Motor neuron (in vitro differentiated cells): ENCODE data around the gene P2RX3. TPM values are rescaled to one million over a fixed set of nuclear protein-coding genes. Genes with fewer than 3 reads are reported as not detected.

ENCODE experiments used
- ATAC-seq, 8 experiments: fragments of 200-7000 bp; cut with Tn5 transposase; replicated peaks in 6 of 8; 2 replicates each; pipeline ENCODE4 v1.8.0; 2021; ENCODE audit warnings: mild to moderate bottlenecking in 8 of 8, moderate library complexity in 8 of 8
- H3K27ac ChIP-seq, 2 donors: fragments of 250-450 bp; sonication (Bioruptor Pico); 2 replicates each; pipeline ENCODE4 v1.9.0; 2021; ENCODE audit warnings: antibody characterized with exemption in 2 of 2, mild to moderate bottlenecking in 2 of 2, moderate library complexity in 1 of 2
- H3K4me1 ChIP-seq, 2 donors: fragments of 250-450 bp; sonication (Bioruptor Pico); replicated peaks in 1 of 2; 2 replicates each; pipeline ENCODE4 v1.6.1; 2021; ENCODE audit warnings: antibody characterized with exemption in 2 of 2, mild to moderate bottlenecking in 2 of 2, moderate library complexity in 1 of 2
- H3K4me3 ChIP-seq, 5 donors: fragments of 250-450 bp; sonication (Bioruptor Pico); 2 replicates each; pipeline ENCODE4 v1.9.0; 2021; ENCODE audit warnings: antibody characterized with exemption in 5 of 5, mild to moderate bottlenecking in 5 of 5, moderate library complexity in 4 of 5
- WGBS, 10 experiments: fragments of 450-650 bp; shearing (Covaris generic); methylation state at CpG; one replicate each; pipeline ENCODE4 v1.0.0; 2022; 5-methylcytosine and 5-hydroxymethylcytosine counted together
- in situ Hi-C, 9 experiments: fragments of 400-800 bp; cut with MboI; loops; one replicate each; pipeline ENCODE4 v1.15.0; 2021; ENCODE audit warnings: low sequenced_read_pairs in 9 of 9, low pct_unique_long_range_greater_than_20kb in 2 of 9; ENCODE audit not compliant: unreplicated experiment in 9 of 9
- total RNA-seq, 8 experiments: library from RNA; unstranded; fragments of 300-600 nt; gene quantifications; 2 replicates each; pipeline versions ENCODE4 v1.2.3 to v1.2.4, GENCODE V29; 2022

The P2RX3 gene
- total RNA-seq, 8 experiments from 2014 or later: 0.36 to 153 (median 99.5) TPM; not detected in 2

DNA sequence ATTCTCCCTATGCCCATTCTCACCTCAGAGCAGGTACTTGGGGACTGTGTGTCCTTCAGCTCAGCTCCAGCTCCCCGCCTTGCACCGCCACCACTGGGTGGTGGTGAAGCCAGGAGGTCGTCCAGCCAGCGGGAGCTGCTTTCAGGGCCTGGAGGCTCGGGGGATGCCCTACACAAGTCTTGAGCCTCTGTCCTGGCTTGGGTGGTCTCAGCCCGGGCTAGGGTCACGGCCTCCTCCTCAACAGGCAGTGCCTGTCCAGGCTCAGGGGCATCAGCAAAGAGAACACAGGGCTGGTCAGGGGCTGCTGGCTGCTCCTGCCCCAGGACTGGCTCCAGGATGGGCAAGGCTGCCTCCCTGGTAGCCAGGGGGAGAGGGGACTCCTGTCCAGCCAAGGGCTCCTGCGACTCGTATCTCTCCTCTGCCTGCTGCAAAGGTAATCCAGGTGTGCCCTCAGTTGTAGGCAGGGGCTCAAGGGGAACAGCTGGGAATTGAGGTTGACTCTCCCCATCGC, 25.6 kb upstream of the P2RX3 start:
- no peak for ATAC-seq
- no peak overlapping the region for H3K4me3 ChIP-seq
- H3K4me1 ChIP-seq: peaks cover 38 to 46% of the 10 kb centered on the region in 2 donors
- in situ Hi-C loops: loop anchor here in 1 of 9 experiments (25.0 kb wide), 1 partner anchor 150 kb away; no protein-coding TSS in a partner anchor
- WGBS, 10 experiments: 60 to 100% (median 100%) methylated on average over 1 to 2 of the region's 10 CpGs; no CpG with 5 or more reads in 5 of the 10 experiments
- no peak overlapping the region for H3K27ac ChIP-seq

DNA sequence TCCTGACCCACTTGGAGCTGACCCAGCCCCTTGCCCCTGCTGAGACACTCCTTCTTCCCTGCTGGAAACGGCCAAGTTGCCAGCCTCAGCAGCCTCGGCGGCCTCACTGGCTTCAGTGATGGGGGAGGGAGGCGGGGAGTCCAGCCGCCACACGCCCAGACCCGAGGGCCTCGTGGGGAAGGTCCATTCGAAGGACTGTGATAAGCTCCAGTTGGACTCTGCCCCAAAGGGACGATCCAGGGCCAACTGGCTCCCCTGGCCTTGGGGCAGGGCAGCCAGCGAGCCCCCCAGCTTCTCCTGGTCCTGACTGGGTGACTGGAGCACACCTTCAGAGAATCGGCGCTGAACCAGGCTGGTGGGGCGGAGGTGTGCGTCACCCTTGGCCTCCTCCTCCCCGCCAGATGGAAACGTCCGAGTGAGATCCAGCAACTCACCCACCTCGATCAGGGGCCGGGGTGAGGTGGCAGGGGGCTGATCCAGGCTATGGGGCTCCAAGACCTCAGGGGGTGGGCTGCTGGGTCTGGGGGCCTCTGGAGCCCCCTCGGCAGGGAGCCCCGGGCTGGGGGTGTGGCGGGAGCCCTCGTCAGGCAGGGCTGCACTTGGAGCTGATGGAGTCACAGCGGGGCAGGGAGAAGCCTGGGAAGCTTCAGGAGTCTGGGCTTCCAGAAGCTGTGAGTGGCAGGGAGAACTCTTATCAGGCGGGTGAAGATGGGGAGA, 24.9 kb upstream of the P2RX3 start:
- H3K4me1 ChIP-seq: peaks cover 38 to 52% of the 10 kb centered on the region in 2 donors
- 66% methylated on average over 9 of the region's 26 CpGs; no CpG with 5 or more reads in 9 of the 10 experiments for WGBS, 10 experiments
- ATAC-seq: no peak
- H3K4me3 ChIP-seq: no peak overlapping the region
- in situ Hi-C loops: loop anchor here in 1 of 9 experiments (25.0 kb wide), 1 partner anchor 151 kb away; no protein-coding TSS in a partner anchor
- no peak overlapping the region for H3K27ac ChIP-seq

GRCh38 chr11:57313788-57314135, 24.4 kb upstream of the P2RX3 start:
- Histone ChIP-seq H3K4me1 (peaks cover 38 to 57% of the 10 kb centered on the region in 2 donors), H3K4me3 (no peak overlapping the region), H3K27ac (no peak overlapping the region)
- ATAC-seq: no peak
- 40 to 90% methylated on average over 1 to 2 of the region's 8 CpGs; no CpG with 5 or more reads in 8 of the 10 experiments for WGBS, 10 experiments
- in situ Hi-C loops: loop anchor here in 1 of 9 experiments (25.0 kb wide), 1 partner anchor 151 kb away; no protein-coding TSS in a partner anchor

- no peak for ATAC-seq
- 64 to 100% (median 83%) methylated on average over 2 to 8 of the region's 15 CpGs; no CpG with 5 or more reads in 5 of the 10 experiments for WGBS, 10 experiments
- Histone ChIP-seq H3K4me1 (peaks cover 38 to 57% of the 10 kb centered on the region in 2 donors), H3K27ac (peak overlapping the region in 1 of 2 donors; percentile 68), H3K4me3 (no peak overlapping the region)
- in situ Hi-C loops: loop anchor here in 1 of 9 experiments (25.0 kb wide), 1 partner anchor 152 kb away; no protein-coding TSS in a partner anchor
Measured at GRCh38 chr11:57314221-57314973, 23.8 kb upstream of the P2RX3 start.

GRCh38 chr11:57315491-57315890, 22.7 kb upstream of the P2RX3 start:
- peaks cover 38 to 57% of the 10 kb centered on the region in 2 donors for H3K4me1 ChIP-seq
- in situ Hi-C loops: loop anchor here in 1 of 9 experiments (25.0 kb wide), 1 partner anchor 153 kb away; no protein-coding TSS in a partner anchor
- H3K4me3 ChIP-seq: no peak overlapping the region
- 0 to 54% (median 18%) methylated on average over 1 to 5 of the region's 8 CpGs; no CpG with 5 or more reads in 3 of the 10 experiments for WGBS, 10 experiments
- ATAC-seq: peak in 3 of 8 experiments; percentile 12 to 43 (median 31)
- peak overlapping the region; percentile 35 to 68 for H3K27ac ChIP-seq

- H3K27ac ChIP-seq: peak overlapping the region; percentile 35 to 68
- 0 to 100% (median 74%) methylated on average over 1 to 3 of the region's 3 CpGs; no CpG with 5 or more reads in 2 of the 10 experiments for WGBS, 10 experiments
- no peak overlapping the region for H3K4me3 ChIP-seq
- in situ Hi-C loops: loop anchor here in 1 of 9 experiments (25.0 kb wide), 1 partner anchor 154 kb away; no protein-coding TSS in a partner anchor
- peak in 2 of 8 experiments; percentile 7 to 17 for ATAC-seq
- peaks cover 33 to 52% of the 10 kb centered on the region in 2 donors for H3K4me1 ChIP-seq
Measured at GRCh38 chr11:57316017-57316416, 22.1 kb upstream of the P2RX3 start.

GRCh38 chr11:57318178-57318577, 20.0 kb upstream of the P2RX3 start:
- 33 to 100% (median 90%) methylated on average over 1 to 2 of the region's 2 CpGs; no CpG with 5 or more reads in 5 of the 10 experiments for WGBS, 10 experiments
- no peak overlapping the region for H3K4me3 ChIP-seq
- no peak for ATAC-seq
- H3K4me1 ChIP-seq: peaks cover 40 to 65% of the 10 kb centered on the region in 2 donors
- in situ Hi-C loops: loop anchor here in 1 of 9 experiments (25.0 kb wide), 1 partner anchor 156 kb away; no protein-coding TSS in a partner anchor
- no peak overlapping the region for H3K27ac ChIP-seq

GRCh38 chr11:57320067-57320718, 18.0 kb upstream of the P2RX3 start:
- no peak for ATAC-seq
- H3K4me3 ChIP-seq: no peak overlapping the region
- no peak overlapping the region for H3K27ac ChIP-seq
- in situ Hi-C loops: loop anchor here in 1 of 9 experiments (25.0 kb wide), 1 partner anchor 158 kb away; no protein-coding TSS in a partner anchor
- H3K4me1 ChIP-seq: peaks cover 37 to 59% of the 10 kb centered on the region in 2 donors
- 33 to 100% (median 99%) methylated on average over 1 to 7 of the region's 22 CpGs; no CpG with 5 or more reads in 6 of the 10 experiments for WGBS, 10 experiments

DNA sequence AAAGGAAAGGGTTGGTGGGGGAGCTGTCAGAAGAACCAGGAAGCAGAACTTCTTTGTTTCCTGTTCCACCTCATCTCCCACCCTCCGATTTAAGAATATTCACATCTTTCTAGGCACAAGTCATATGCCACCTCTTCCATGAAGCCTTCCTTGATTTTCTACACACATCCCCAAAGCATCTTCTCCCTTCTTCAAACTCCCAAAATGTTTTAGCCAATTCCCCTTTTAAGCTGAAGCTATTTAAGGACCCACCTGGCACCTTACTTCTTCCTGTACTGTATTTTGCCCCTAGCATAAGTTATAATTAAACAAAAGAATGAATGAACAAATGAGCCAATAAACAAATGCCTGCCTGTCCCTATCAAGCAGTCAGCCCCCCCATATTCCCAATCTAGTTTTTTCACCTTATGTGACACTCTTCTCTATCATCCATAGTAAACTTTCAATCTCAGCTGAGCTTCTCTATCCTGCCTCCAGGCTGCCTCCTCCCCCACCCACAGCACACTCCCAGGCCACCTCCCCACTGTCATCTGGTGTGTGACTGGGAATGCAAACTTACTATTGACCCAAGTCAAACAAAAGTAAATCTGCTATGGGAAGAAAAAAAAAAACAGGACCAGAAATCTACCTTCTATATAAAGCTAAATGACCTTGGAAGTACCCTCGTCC, 17.3 kb upstream of the P2RX3 start:
- H3K4me1 ChIP-seq: peaks cover 35 to 57% of the 10 kb centered on the region in 2 donors
- WGBS, 10 experiments: 11 to 100% (median 89%) methylated on average over 1 to 2 of the region's 2 CpGs; no CpG with 5 or more reads in 4 of the 10 experiments
- no peak overlapping the region for H3K27ac ChIP-seq
- ATAC-seq: no peak
- in situ Hi-C loops: loop anchor here in 1 of 9 experiments (25.0 kb wide), 1 partner anchor 159 kb away; no protein-coding TSS in a partner anchor
- no peak overlapping the region for H3K4me3 ChIP-seq

DNA sequence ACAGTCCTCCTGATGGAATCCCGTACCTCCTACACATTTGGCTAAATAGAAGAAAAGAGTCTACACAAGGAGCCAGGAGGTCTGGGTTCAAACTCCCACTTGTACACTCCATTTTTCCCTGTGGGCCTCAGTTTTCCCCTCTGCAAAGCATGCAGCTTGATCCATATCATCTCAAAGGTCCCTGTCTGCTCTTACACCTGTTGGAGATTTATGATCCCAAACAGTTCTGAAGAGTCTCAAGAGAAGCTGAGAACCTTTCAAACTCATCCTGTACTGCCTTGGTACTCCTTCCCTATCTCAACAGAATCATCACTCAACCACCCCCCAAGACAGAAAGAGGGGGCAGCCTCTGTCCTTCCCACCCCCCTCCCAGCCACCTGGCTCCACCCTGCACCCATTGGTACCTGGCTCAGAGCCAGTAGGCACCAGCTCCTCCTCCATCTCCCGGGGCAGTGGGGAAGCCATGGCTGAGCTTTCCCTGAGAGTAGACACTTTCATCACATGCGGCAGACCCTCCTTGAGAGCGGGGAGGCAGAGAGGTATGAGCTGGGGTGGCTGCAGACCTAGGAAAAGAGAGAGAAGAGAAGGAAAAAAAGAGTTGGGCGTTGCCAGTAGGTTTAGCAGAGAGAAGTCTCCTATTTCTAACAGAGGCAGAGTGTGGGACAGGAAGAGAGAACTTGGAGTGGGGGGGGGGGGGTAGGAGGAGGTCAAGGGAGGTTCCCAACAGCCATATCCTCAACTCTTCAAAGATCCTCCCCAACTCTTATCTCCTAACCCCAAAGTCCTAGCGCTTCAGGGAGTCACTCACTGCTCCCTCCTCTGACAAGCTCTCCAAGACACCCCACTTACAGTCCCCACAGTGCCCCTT, 16.5 kb upstream of the P2RX3 start:
- WGBS, 10 experiments: 0 to 100% (median 80%) methylated on average over 1 to 3 of the region's 6 CpGs; no CpG with 5 or more reads in 2 of the 10 experiments
- in situ Hi-C loops: loop anchor here in 1 of 9 experiments (25.0 kb wide), 1 partner anchor 159 kb away; no protein-coding TSS in a partner anchor
- Histone ChIP-seq H3K4me1 (peaks cover 33 to 54% of the 10 kb centered on the region in 2 donors), H3K4me3 (peak overlapping the region in 4 of 5 donors; percentile 57 to 97 (median 88)), H3K27ac (peak overlapping the region; percentile 33 to 97)
- peak in 1 of 8 experiments; percentile 0 for ATAC-seq
